22Rv1 (cell line): ENCODE results near the gene BCKDHA.

ENCODE experiments used
- H3K27ac ChIP-seq: fragments of 450-650 bp; 2 replicates; pipeline ENCODE4 v1.5.1; 2017
- ZFX ChIP-seq: fragments of 450-650 bp; IDR thresholded peaks from 2 replicates; pipeline ENCODE4 v1.6.1; 2017; ENCODE audit warnings: antibody characterized with exemption, borderline replicate concordance
- TF ChIP-seq, protein P1 (sequence below): fragments of 450-650 bp; IDR thresholded peaks from 2 replicates; pipeline ENCODE4 v1.5.1; 2017; ENCODE audit warnings: mild to moderate bottlenecking

The BCKDHA gene

DNA sequence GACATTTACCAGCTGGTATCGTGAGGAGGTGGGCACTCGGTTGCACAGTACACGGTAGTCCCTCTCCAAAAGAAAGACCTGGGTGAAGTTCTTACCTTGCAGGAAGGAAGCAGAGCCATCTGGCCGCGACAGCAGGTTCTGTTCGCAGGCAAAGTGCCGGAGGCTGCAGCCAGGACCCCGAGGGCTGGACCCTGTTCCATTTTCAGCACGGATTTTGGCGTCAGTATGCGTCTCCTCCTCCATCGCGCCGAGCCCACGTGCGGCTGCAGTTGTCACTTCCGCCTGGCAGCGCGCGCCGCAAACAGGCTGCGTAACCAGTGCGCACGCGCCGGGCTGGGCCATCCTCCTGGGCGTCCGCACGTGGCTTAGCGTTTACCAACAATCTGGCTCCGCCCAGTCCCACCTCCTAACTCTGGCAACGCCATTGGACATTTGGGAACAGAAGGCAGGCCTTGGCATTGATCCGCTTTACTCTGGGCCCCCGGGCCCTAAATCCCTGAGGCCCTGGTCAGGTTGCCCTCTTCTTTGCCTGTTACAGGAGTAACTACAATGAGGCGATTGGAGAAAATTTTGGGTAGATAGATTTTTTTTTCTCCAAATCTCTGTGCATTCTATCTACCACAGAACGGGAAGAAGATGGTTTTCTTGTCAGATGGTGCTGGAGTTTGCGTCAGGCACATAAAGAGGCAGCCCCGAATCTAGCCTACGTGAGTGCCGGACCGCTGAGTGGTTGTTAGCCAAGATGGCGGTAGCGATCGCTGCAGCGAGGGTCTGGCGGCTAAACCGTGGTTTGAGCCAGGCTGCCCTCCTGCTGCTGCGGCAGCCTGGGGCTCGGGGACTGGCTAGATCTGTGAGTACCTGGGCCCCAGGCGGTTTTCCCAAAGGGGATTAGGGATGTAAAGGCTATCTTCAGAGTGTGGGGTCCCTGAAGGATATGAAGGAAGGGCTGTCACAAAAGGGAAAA is at the start of gene BCKDHA, which contains the start of gene EXOSC5:
Gene BCKDHA, plus strand, starts transcription at position 733 of the 964 bp plus-strand sequence. Its CDS starts 10 bp downstream, at position 743.
Gene EXOSC5, minus strand, starts transcription at position 274 of the 964 bp plus-strand sequence. Its CDS starts 31 bp downstream, at position 243.
- peak within 1 kb of the TSS; percentile 84 for H3K27ac ChIP-seq

DNA sequence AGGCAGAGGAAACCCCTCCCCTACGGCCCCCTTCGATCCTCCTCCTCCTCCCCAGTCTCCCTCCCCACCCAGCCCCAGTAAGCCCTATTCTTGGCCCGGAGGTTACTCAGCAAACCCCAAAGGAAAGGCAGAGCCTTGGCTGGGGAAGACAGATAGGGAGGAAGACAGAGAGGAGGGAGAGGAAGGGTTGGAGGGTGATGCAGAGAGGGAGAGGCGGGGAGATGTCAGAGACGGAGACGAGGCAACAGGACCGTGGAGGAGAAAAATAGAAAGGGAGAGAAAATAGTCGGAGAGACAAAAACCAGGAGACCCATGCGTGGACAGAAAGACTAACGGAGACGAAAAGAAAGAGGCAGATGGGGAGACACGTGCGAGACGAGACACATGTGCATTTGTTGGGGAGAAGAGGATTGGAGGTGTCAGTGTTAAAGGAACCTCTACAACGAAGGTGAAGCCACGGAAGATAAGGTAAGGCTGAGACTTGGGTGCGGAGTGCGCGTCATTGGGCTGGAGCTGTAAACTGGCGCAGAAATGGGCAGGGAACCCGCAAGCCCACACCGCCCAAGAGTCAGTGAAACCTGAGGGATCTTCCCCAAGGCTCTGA is 46.8 kb upstream of the BCKDHA start:
- TF ChIP-seq, protein P1, sequence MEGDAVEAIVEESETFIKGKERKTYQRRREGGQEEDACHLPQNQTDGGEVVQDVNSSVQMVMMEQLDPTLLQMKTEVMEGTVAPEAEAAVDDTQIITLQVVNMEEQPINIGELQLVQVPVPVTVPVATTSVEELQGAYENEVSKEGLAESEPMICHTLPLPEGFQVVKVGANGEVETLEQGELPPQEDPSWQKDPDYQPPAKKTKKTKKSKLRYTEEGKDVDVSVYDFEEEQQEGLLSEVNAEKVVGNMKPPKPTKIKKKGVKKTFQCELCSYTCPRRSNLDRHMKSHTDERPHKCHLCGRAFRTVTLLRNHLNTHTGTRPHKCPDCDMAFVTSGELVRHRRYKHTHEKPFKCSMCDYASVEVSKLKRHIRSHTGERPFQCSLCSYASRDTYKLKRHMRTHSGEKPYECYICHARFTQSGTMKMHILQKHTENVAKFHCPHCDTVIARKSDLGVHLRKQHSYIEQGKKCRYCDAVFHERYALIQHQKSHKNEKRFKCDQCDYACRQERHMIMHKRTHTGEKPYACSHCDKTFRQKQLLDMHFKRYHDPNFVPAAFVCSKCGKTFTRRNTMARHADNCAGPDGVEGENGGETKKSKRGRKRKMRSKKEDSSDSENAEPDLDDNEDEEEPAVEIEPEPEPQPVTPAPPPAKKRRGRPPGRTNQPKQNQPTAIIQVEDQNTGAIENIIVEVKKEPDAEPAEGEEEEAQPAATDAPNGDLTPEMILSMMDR: no peak
- TF ChIP-seq ZFX: no peak
- no peak overlapping the region for H3K27ac ChIP-seq

More for the DNA sequence above, at the start of gene BCKDHA, which contains the start of gene EXOSC5:
- TF ChIP-seq, protein P1: no peak
- TF ChIP-seq ZFX: no peak

DNA sequence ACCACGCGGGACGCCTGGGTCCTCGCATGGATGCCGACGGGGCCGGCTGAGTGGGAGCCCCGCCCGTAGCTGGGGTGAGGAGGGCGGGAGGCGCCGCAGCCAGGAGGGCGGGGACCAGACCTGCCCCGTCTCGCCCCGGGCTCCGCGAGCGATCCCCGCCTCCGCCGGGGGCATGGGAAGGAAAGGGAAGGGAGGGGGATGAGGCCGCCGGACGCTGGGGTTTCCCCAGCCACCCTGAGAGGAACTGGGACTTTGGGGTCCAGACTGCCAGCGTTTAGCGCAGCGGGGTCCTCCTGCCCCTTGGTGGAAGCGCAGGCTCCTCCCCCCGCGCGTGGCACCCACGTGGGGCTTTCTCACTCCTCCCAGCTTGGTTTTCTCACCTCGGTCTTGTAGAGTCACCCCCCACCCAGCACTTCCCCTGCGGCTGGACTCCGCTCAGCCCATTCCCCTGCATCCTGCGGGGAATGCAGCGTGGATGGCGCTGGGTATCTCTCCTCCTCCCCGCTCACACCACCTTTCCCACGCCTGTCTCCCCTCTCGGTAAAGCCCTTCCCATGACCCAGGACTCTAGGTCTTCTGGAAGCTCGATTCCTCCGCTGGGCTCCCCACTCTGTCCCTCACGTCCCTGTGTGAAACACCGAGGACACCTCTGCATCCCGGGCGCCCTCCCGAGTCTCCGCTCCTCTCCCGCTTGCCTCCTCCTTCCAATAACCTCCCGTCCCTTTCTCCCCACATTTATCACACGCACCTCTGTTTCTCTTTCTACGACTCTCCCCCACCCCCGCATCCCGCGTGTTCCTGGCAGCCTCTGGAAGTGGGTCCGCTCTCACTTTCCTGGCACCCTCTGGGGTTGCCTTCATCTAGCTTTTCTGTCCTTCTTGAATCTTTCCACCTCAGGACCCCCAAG is 46.0 kb upstream of the BCKDHA start:
- no peak for TF ChIP-seq ZFX
- TF ChIP-seq, protein P1: no peak
- H3K27ac ChIP-seq: no peak overlapping the region

DNA sequence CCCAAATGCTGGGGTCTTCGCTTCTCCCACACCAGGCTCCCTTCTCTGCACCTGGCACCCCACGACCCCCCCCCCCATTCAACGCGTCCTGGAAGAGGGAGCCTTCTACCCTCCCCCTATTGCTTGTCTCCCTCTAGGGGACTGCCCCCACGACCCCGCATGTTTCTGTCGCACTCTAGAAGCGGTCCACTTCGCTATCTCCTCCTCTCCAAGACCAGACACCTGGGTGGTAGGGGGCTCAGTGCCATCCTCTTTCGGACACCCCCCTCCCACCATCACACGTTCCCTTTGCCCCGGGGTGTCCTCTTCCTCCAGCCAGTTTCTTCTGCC is 45.4 kb upstream of the BCKDHA start:
- TF ChIP-seq ZFX: no peak
- TF ChIP-seq, protein P1: no peak
- H3K27ac ChIP-seq: no peak overlapping the region

DNA sequence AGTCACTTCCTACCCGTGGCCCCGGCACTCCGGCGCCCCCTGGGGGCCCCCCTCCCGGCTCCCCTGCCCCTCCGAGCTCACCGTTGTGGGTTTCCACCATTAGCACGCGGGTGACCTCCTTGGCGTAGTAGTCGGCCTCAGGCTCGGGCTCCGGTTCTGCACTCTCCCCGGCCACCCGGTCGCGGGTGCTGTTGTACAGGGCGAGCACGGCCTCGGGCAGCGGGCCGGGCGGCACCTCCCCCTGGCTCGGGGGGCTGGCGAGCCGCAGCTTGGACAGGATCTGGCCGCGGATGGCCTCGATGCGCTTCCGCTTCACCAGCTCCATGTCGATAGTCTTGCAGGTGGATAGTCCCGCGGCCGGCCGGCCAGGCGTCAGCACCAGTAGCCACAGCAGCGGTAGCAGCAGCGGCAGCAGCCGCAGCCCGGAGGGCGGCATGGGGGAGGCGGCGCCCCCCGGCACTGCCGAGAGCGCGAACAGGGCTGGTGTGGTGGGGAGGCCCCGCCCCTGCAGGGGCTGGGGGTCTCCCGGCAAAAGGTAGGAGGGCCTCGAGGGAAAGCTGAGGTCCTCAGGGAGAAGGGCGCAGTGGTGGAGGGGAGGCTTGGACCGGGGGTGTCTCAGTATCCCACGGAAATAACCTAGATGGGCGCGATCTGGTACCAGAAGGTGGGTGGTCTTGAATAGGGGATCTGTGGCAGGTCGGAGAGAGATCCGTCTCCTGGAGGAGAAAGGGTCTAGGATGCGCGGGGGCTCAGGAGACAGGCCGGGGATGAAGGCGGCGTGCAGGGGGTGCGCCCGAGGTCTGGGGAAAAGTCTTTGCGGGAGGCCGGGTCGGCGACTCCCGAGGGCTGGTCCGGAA is 44.8 kb upstream of the BCKDHA start:
- H3K27ac ChIP-seq: 0 out of 2 replicates have a peak overlapping the region, but pooled peaks have one; percentile 12
- TF ChIP-seq, protein P1: peak; percentile 49
- no peak for TF ChIP-seq ZFX
